ENCODE measurements around the gene KDM7A. TPM values are rescaled to one million over a fixed set of nuclear protein-coding genes. Genes with fewer than 3 reads are reported as not detected.

Gene KDM7A
- polyA plus RNA-seq, 1 donor from 2014 or later = 8.2 TPM

DNA sequence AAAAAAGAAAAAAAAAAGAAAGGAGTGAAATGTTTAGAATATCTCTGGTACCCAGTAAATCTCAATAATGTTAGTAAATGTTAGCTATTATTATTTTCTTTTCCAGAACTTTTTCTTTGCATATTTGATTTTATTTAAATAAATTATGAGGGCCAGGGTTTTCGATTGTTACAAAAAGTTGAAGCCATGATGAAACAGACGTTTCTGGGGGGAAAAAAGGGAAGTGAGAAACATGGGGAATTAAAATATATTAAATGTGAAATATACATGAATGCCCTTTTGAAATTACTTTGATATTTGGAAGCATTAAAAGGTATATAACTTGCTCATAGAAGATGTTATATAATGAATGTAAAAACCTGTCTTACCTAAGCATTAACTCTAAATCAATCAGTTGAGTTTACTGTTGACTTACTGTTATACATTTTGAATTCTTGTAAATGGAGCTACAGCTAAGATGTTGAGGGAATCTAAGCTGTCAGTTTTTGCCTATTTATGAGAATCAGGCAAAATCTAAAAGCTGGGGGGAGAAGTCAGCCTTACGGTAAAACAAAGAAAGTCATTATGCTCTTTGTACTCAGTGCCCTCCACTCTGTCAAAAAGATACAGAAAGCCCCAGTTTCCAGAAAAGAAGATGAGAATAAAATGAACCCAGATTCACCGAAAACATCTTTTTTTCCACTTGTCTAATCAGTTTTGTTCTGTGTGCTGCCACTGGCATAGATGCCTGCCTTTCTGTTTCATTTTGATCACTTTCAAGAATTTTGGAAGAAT is 30.0 kb upstream of the KDM7A start:
- Histone ChIP-seq H3K9me2 (ENCODE audit: insufficient read depth, low read length) (no peaks in the 10 kb centered on the region), H2AFZ (ENCODE audit: low read depth, low read length) (no peak overlapping the region), H3K27me3 (ENCODE audit: insufficient read depth, low read depth, low read length) (no peaks in the 10 kb centered on the region), H3K9me3 (ENCODE audit: low read length) (no peaks in the 10 kb centered on the region), H3K79me2 (replicated peaks; ENCODE audit: insufficient read depth, low read length) (no peaks in the 10 kb centered on the region), H3K27ac (ENCODE audit: low read length) (no peak overlapping the region), H3K36me3 (ENCODE audit: insufficient read depth, low read length) (no peaks in the 10 kb centered on the region), H4K20me1 (ENCODE audit: insufficient read depth) (no peaks in the 10 kb centered on the region), H3K9ac (ENCODE audit: low read length) (no peak overlapping the region), H3F3A (ENCODE audit: insufficient read depth, low read length, poor library complexity, severe bottlenecking) (no peaks in the 10 kb centered on the region), H3K4me3 (ENCODE audit: low read length) (no peak overlapping the region), H3K4me2 (ENCODE audit: low read length) (no peak overlapping the region)
- TF ChIP-seq RAD21 (conservative IDR thresholded peaks at IDR 0.05) (no peak), SMC3 (conservative IDR thresholded peaks at IDR 0.05; ENCODE audit: poor library complexity) (no peak)
- TF ChIP-seq, protein P1, sequence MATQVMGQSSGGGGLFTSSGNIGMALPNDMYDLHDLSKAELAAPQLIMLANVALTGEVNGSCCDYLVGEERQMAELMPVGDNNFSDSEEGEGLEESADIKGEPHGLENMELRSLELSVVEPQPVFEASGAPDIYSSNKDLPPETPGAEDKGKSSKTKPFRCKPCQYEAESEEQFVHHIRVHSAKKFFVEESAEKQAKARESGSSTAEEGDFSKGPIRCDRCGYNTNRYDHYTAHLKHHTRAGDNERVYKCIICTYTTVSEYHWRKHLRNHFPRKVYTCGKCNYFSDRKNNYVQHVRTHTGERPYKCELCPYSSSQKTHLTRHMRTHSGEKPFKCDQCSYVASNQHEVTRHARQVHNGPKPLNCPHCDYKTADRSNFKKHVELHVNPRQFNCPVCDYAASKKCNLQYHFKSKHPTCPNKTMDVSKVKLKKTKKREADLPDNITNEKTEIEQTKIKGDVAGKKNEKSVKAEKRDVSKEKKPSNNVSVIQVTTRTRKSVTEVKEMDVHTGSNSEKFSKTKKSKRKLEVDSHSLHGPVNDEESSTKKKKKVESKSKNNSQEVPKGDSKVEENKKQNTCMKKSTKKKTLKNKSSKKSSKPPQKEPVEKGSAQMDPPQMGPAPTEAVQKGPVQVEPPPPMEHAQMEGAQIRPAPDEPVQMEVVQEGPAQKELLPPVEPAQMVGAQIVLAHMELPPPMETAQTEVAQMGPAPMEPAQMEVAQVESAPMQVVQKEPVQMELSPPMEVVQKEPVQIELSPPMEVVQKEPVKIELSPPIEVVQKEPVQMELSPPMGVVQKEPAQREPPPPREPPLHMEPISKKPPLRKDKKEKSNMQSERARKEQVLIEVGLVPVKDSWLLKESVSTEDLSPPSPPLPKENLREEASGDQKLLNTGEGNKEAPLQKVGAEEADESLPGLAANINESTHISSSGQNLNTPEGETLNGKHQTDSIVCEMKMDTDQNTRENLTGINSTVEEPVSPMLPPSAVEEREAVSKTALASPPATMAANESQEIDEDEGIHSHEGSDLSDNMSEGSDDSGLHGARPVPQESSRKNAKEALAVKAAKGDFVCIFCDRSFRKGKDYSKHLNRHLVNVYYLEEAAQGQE (IDR thresholded peaks at IDR 0.05; ENCODE audit: borderline replicate concordance) = no peak
- TF ChIP-seq, protein P2, sequence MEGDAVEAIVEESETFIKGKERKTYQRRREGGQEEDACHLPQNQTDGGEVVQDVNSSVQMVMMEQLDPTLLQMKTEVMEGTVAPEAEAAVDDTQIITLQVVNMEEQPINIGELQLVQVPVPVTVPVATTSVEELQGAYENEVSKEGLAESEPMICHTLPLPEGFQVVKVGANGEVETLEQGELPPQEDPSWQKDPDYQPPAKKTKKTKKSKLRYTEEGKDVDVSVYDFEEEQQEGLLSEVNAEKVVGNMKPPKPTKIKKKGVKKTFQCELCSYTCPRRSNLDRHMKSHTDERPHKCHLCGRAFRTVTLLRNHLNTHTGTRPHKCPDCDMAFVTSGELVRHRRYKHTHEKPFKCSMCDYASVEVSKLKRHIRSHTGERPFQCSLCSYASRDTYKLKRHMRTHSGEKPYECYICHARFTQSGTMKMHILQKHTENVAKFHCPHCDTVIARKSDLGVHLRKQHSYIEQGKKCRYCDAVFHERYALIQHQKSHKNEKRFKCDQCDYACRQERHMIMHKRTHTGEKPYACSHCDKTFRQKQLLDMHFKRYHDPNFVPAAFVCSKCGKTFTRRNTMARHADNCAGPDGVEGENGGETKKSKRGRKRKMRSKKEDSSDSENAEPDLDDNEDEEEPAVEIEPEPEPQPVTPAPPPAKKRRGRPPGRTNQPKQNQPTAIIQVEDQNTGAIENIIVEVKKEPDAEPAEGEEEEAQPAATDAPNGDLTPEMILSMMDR (IDR thresholded peaks at IDR 0.05; ENCODE audit: poor library complexity, severe bottlenecking) = no peak

DNA sequence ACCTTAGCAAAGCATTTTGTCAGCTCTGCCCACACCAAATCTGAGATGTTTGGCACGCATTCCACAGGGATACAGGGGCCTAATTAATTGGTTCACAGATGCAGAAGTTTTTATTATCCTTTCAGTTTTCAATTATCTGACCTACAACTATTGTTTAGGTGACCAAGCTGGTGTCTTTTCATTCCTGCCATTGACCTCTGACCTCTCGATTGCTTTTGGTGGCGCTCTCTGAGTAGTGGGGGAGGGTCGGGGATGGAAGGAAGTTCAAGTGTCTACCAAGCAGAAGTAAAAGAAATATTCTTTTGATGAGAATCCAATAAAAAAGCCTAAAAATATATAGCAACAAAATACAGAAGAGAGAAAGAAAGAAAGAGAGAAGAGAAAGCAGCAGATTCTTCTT is 28.8 kb upstream of the KDM7A start:
- Histone ChIP-seq H3K9ac (ENCODE audit: low read length) (no peak overlapping the region), H3K27me3 (ENCODE audit: insufficient read depth, low read depth, low read length) (no peaks in the 10 kb centered on the region), H3K9me3 (ENCODE audit: low read length) (no peaks in the 10 kb centered on the region), H4K20me1 (ENCODE audit: insufficient read depth) (no peaks in the 10 kb centered on the region), H3K27ac (ENCODE audit: low read length) (no peak overlapping the region), H3K36me3 (ENCODE audit: insufficient read depth, low read length) (no peaks in the 10 kb centered on the region), H3F3A (ENCODE audit: insufficient read depth, low read length, poor library complexity, severe bottlenecking) (no peaks in the 10 kb centered on the region), H3K79me2 (replicated peaks; ENCODE audit: insufficient read depth, low read length) (no peaks in the 10 kb centered on the region), H3K4me3 (ENCODE audit: low read length) (no peak overlapping the region), H3K4me2 (ENCODE audit: low read length) (no peak overlapping the region), H2AFZ (ENCODE audit: low read depth, low read length) (no peak overlapping the region), H3K9me2 (ENCODE audit: insufficient read depth, low read length) (no peaks in the 10 kb centered on the region)
- TF ChIP-seq RAD21 (conservative IDR thresholded peaks at IDR 0.05) = no peak
- no peak for TF ChIP-seq POLR2AphosphoS5 (IDR thresholded peaks at IDR 0.05)
- TF ChIP-seq, protein P1 (IDR thresholded peaks at IDR 0.05; ENCODE audit: borderline replicate concordance) = no peak
- TF ChIP-seq SMC3 (conservative IDR thresholded peaks at IDR 0.05; ENCODE audit: poor library complexity) = no peak
- no peak for TF ChIP-seq EP300 (conservative IDR thresholded peaks at IDR 0.05; ENCODE audit: poor library complexity, severe bottlenecking)
- no peak for TF ChIP-seq EZH2 (IDR thresholded peaks at IDR 0.05; ENCODE audit: borderline replicate concordance, insufficient read depth, low read length, poor library complexity, severe bottlenecking)
- TF ChIP-seq TAF1 (IDR thresholded peaks at IDR 0.05; ENCODE audit: low read depth) = no peak
- TF ChIP-seq, protein P2 (IDR thresholded peaks at IDR 0.05; ENCODE audit: poor library complexity, severe bottlenecking) = no peak
- TF ChIP-seq MXI1 (conservative IDR thresholded peaks at IDR 0.05; ENCODE audit: poor library complexity, severe bottlenecking) = no peak

Data from neural cell (in vitro differentiated cells).